Spleen (tissue), 11 donors: ENCODE measurements around the gene GNAI1. TPM values are rescaled to one million over a fixed set of nuclear protein-coding genes. Genes with fewer than 3 reads are reported as not detected.

Experiments used
- DNase-seq: peaks from one replicate; pipeline ENCODE4 v3.0.0-alpha.2; 2020
- H3K27ac ChIP-seq, 8 donors: fragments of 200-600 bp; sonication (generic) in 7 of 8; 1 replicate in 4 of 8; 2 replicates in 4 of 8; pipeline versions ENCODE4 v1.5.0 to v1.8.0; 2016 to 2021; ENCODE audit warnings: inconsistent platforms in 4 of 8, mild to moderate bottlenecking in 4 of 8, moderate library complexity in 1 of 8
- H3K27me3 ChIP-seq, 7 donors: fragments of 200-600 bp; sonication (generic) in 6 of 7; replicated peaks in 1 of 7; 1 replicate in 4 of 7; 2 replicates in 3 of 7; pipeline versions ENCODE4 v1.5.0 to v1.8.0; 2016 to 2021; ENCODE audit warnings: inconsistent platforms in 3 of 7, mild to moderate bottlenecking in 1 of 7
- H3K36me3 ChIP-seq, 6 donors: fragments of 200-600 bp; sonication (generic) in 5 of 6; 1 replicate in 4 of 6; 2 replicates in 2 of 6; pipeline versions ENCODE4 v1.5.0 to v1.8.0; 2016 to 2021; ENCODE audit warnings: inconsistent platforms in 2 of 6
- H3K4me1 ChIP-seq, 6 donors: fragments of 200-600 bp; sonication (generic) in 5 of 6; 1 replicate in 3 of 6; 2 replicates in 3 of 6; pipeline versions ENCODE4 v1.5.0 to v1.8.0; 2016 to 2021; ENCODE audit warnings: inconsistent platforms in 3 of 6
- H3K4me3 ChIP-seq, 8 donors: fragments of 200-600 bp; sonication (generic) in 7 of 8; 1 replicate in 4 of 8; 2 replicates in 4 of 8; pipeline versions ENCODE4 v1.5.0 to v1.8.0; 2016 to 2021; ENCODE audit warnings: inconsistent platforms in 4 of 8, mild to moderate bottlenecking in 4 of 8, moderate library complexity in 2 of 8
- H3K9me3 ChIP-seq, 8 donors: fragments of 200-600 bp; sonication (generic) in 7 of 8; 1 replicate in 4 of 8; 2 replicates in 4 of 8; pipeline versions ENCODE4 v1.5.0 to v1.8.0; 2016 to 2021; ENCODE audit warnings: inconsistent platforms in 4 of 8
- POLR2A ChIP-seq, 3 donors: fragments of 450-650 bp; IDR thresholded peaks; one replicate each; pipeline ENCODE4 v1.5.1; 2017; ENCODE audit warnings: antibody characterized with exemption in 3 of 3, mild to moderate bottlenecking in 1 of 3
- POLR2AphosphoS5 ChIP-seq, 3 donors: sonication (generic); formaldehyde crosslinking; IDR thresholded peaks; one replicate each; pipeline ENCODE4 v1.5.1; 2017; ENCODE audit warnings: antibody characterized with exemption in 3 of 3
- WGBS, 5 donors: extraction: QIAGEN DNeasy Blood & Tissue Kit in 3 of 5; methylation state at CpG; one replicate each; pipeline versions ENCODE4 v1.1.5 to v1.1.7; 2013 to 2018; 5-methylcytosine and 5-hydroxymethylcytosine counted together
- intact Hi-C: fragments of 100-400 bp; cut with DNase I; formaldehyde crosslinking; loops from one replicate; pipeline ENCODE4 v1.15.0; 2023; ENCODE audit warnings: low total_unique reads
- polyA plus RNA-seq, 3 donors: library from polyadenylated mRNA; stranded (reverse); fragments of 200-250 nt; gene quantifications; one replicate each; pipeline ENCODE4 v1.2.1, GENCODE V29; 2013
- total RNA-seq, 7 donors: library from RNA; depleted of rRNA in 3 of 7; stranded (reverse); fragments of >200 nt in 3 of 7; fragmentation: NEBNext Ultra II Directional in 4 of 7; extraction: Animal tissue kit (Norgen Biotek cat#: 25700) in 4 of 7; gene quantifications; one replicate each; pipeline versions ENCODE4 v1.1.0 to v1.2.1, GENCODE V29; 2016 to 2021
- TF ChIP-seq, protein P1 (sequence below), 11 experiments: fragments of 200-600 bp in 7 of 11; fragments of 450-650 bp in 4 of 11; sonication (generic) in 4 of 11; IDR thresholded peaks in 8 of 11; conservative IDR thresholded peaks in 3 of 11; 1 replicate in 7 of 11; 2 replicates in 4 of 11; pipeline versions ENCODE4 v1.4.0 to v1.8.0; 2016 to 2021; ENCODE audit warnings: antibody characterized with exemption in 11 of 11, inconsistent platforms in 4 of 11, mild to moderate bottlenecking in 1 of 11
- donor health status: healthy with polysubstance abuse.
- donor health status: DM: no; HTN: no; CAD: no; lungs with moderate emphysema.
- donor health status: DM: no; HTN: no; CAD: no.
- donor health status: Bipolar disorder and iron deficiency.
- donor health status: healthy.
- donor health status: DM: no; HTN: no; CAD: no.
- donor health status: DM: yes; HTN: yes; CAD: no.

Gene GNAI1
- total and polyA plus RNA-seq, 10 donors: 2.5 to 16.3 (median 12.2) TPM

DNA sequence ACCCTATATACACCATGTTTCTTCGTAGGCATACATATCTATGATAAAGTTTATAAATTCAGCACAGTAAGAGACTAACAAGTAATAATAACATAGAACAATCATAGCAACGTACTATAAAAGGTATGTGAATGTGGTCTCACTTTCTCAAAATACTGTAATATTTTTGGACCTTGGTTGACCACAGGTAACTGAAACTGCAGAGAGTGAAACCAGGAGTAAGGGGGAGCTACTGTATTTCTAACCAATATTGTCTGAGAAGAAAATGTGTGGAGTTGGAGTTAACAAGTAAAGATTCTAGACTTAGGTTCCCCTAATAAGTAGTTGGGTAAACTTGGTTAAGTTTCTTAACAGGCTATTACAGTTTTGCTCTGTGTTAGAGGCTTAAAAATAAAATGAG is 72.1 kb downstream of the GNAI1 start:
- intact Hi-C loops: no loop called here
- no peaks in the 10 kb centered on the region for H3K27me3 ChIP-seq
- H3K4me1 ChIP-seq: no peaks in the 10 kb centered on the region
- no peak overlapping the region for H3K4me3 ChIP-seq
- H3K36me3 ChIP-seq: peaks cover 0 to 6% (median 0%) of the 10 kb centered on the region in 6 donors
- WGBS, 5 donors: 62 to 73% (median 71%) methylated on average over 2 of the region's 2 CpGs
- H3K9me3 ChIP-seq: no peaks in the 10 kb centered on the region
- TF ChIP-seq POLR2A (IDR thresholded peaks at IDR 0.05) (no peak), POLR2AphosphoS5 (IDR thresholded peaks at IDR 0.05) (no peak)
- TF ChIP-seq, protein P1, sequence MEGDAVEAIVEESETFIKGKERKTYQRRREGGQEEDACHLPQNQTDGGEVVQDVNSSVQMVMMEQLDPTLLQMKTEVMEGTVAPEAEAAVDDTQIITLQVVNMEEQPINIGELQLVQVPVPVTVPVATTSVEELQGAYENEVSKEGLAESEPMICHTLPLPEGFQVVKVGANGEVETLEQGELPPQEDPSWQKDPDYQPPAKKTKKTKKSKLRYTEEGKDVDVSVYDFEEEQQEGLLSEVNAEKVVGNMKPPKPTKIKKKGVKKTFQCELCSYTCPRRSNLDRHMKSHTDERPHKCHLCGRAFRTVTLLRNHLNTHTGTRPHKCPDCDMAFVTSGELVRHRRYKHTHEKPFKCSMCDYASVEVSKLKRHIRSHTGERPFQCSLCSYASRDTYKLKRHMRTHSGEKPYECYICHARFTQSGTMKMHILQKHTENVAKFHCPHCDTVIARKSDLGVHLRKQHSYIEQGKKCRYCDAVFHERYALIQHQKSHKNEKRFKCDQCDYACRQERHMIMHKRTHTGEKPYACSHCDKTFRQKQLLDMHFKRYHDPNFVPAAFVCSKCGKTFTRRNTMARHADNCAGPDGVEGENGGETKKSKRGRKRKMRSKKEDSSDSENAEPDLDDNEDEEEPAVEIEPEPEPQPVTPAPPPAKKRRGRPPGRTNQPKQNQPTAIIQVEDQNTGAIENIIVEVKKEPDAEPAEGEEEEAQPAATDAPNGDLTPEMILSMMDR (IDR thresholded peaks at IDR 0.05 in 8 of 11, conservative IDR thresholded peaks at IDR 0.05 in 3 of 11): no peak
- no peak overlapping the region for H3K27ac ChIP-seq
- no peak for DNase-seq

DNA sequence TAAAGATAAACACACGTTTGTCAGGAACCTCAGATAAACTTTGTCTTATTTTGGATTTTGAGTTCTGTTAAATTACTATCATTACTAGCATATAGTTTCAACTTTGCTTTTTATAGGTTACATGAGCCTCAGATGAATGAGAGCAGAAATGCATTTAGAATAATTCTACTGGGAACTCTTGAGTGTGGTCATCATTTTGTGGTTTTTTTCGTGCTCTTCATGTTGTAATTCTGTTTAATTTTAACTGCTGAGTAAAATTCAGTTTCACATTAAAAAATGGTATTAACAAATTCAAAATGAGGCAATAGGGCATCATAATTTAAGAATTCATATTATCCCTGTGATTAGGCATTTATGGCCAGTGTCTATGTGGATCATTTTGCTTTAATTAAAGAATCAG is 72.9 kb downstream of the GNAI1 start:
- intact Hi-C loops: no loop called here
- WGBS, 5 donors: 28 to 52% (median 39%) methylated on average over 2 of the region's 2 CpGs

DNA sequence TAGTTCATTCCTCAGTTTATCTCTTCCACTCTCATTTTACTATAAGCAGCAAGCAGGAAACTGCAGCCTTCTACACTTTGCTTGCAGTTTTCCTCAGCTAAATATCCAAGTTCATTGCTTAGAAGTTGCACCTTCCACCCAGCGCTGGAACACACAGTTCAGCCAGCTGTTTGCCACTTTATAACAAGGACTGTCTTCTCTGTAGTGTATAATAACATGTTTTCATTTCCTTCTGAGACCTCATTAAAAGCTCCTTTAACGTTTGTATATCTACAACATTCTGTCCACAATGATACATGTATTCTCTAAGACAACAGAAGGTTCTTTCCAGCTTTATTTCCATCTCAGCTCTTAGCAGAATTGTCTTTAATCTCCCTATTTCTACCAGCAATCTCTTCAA is 74.1 kb downstream of the GNAI1 start:
- DNase-seq: no peak
- 72 to 84% (median 76%) methylated on average over 2 of the region's 2 CpGs for WGBS, 5 donors
- no peak overlapping the region for H3K4me3 ChIP-seq
- TF ChIP-seq, protein P1 (IDR thresholded peaks at IDR 0.05 in 8 of 11, conservative IDR thresholded peaks at IDR 0.05 in 3 of 11): no peak
- no peak for TF ChIP-seq POLR2A (IDR thresholded peaks at IDR 0.05)
- TF ChIP-seq POLR2AphosphoS5 (IDR thresholded peaks at IDR 0.05): no peak
- H3K36me3 ChIP-seq: peaks cover 0 to 6% (median 0%) of the 10 kb centered on the region in 6 donors
- intact Hi-C loops: no loop called here
- H3K9me3 ChIP-seq: no peaks in the 10 kb centered on the region
- no peak overlapping the region for H3K27ac ChIP-seq
- H3K4me1 ChIP-seq: no peaks in the 10 kb centered on the region
- H3K27me3 ChIP-seq: no peaks in the 10 kb centered on the region

More for the DNA sequence above, 72.9 kb downstream of the GNAI1 start:
- TF ChIP-seq POLR2A (IDR thresholded peaks at IDR 0.05) (no peak), POLR2AphosphoS5 (IDR thresholded peaks at IDR 0.05) (no peak)
- TF ChIP-seq, protein P1 (IDR thresholded peaks at IDR 0.05 in 8 of 11, conservative IDR thresholded peaks at IDR 0.05 in 3 of 11): no peak
- DNase-seq: no peak
- Histone ChIP-seq H3K27me3 (no peaks in the 10 kb centered on the region), H3K27ac (no peak overlapping the region), H3K9me3 (no peaks in the 10 kb centered on the region), H3K4me1 (no peaks in the 10 kb centered on the region), H3K4me3 (no peak overlapping the region), H3K36me3 (peaks cover 0 to 6% (median 0%) of the 10 kb centered on the region in 6 donors)

DNA sequence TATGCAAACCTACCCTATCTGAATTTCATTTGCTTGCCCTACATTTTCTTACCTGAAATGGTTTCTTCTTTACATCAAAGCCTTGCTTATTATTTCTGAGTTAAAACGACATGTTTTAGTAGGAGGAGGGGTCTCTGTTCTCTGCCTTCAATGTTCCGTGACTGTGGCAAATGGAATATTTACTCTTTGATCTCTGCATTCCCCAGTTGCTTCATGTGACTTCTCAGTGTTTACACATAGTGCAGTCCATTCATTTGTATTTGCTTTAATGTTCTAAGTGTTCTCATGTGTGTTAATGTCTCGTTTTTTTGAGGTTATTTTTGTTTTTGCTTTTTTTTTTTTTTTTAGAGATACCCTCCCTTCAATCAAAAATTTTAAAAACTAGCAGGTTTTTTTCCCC is 75.8 kb downstream of the GNAI1 start:
- Histone ChIP-seq H3K4me3 (no peak overlapping the region), H3K27me3 (no peaks in the 10 kb centered on the region), H3K4me1 (no peaks in the 10 kb centered on the region), H3K36me3 (peaks cover 0 to 6% (median 0%) of the 10 kb centered on the region in 6 donors), H3K9me3 (no peaks in the 10 kb centered on the region), H3K27ac (no peak overlapping the region)
- no peak for DNase-seq
- TF ChIP-seq POLR2AphosphoS5 (IDR thresholded peaks at IDR 0.05): no peak
- TF ChIP-seq, protein P1 (IDR thresholded peaks at IDR 0.05 in 8 of 11, conservative IDR thresholded peaks at IDR 0.05 in 3 of 11): no peak
- no peak for TF ChIP-seq POLR2A (IDR thresholded peaks at IDR 0.05)
- WGBS, 5 donors: 52 to 70% (median 65%) methylated on average over 3 of the region's 3 CpGs
- intact Hi-C loops: no loop called here
